Hepatocyte (in vitro differentiated cells): ENCODE measurements around the gene FOXRED1. TPM values are rescaled to one million over a fixed set of nuclear protein-coding genes. Genes with fewer than 3 reads are reported as not detected.

ENCODE experiments used
- DNase-seq: peaks from one replicate; pipeline ENCODE4 v3.0.0-alpha.2; 2016; ENCODE audit warnings: low spot score
- H2AFZ ChIP-seq: fragments of 200-600 bp; sonication (generic); 2 replicates; pipeline ENCODE4 v1.6.0; 2016; ENCODE audit warnings: antibody characterized with exemption, mild to moderate bottlenecking
- H3K27ac ChIP-seq: fragments of 200-600 bp; sonication (generic); 2 replicates; pipeline ENCODE4 v1.5.1; 2016; ENCODE audit warnings: mild to moderate bottlenecking
- H3K27me3 ChIP-seq: fragments of 200-600 bp; sonication (generic); 2 replicates; pipeline ENCODE4 v1.6.1; 2016
- H3K36me3 ChIP-seq: fragments of 200-600 bp; sonication (generic); replicated peaks from 2 replicates; pipeline ENCODE4 v1.5.1; 2016; ENCODE audit warnings: low read depth; ENCODE audit not compliant: insufficient read depth
- H3K4me1 ChIP-seq: fragments of 200-600 bp; sonication (generic); 2 replicates; pipeline ENCODE4 v1.5.1; 2016; ENCODE audit warnings: mild to moderate bottlenecking, moderate library complexity; ENCODE audit not compliant: insufficient read depth
- H3K4me2 ChIP-seq: fragments of 200-600 bp; sonication (generic); 2 replicates; pipeline ENCODE4 v1.6.0; 2016
- H3K4me3 ChIP-seq: fragments of 200-600 bp; sonication (generic); 2 replicates; pipeline ENCODE4 v1.5.1; 2016; ENCODE audit warnings: mild to moderate bottlenecking
- H3K79me2 ChIP-seq: fragments of 200-600 bp; sonication (generic); 2 replicates; pipeline ENCODE4 v1.6.0; 2017; ENCODE audit warnings: mild to moderate bottlenecking
- H3K9me2 ChIP-seq: fragments of 200-600 bp; sonication (generic); replicated peaks from 2 replicates; pipeline ENCODE4 v1.6.0; 2017; ENCODE audit warnings: mild to moderate bottlenecking; ENCODE audit not compliant: insufficient read depth
- H3K9me3 ChIP-seq: fragments of 200-600 bp; sonication (generic); 2 replicates; pipeline ENCODE4 v1.5.1; 2016; ENCODE audit warnings: low read depth, mild to moderate bottlenecking
- H4K20me1 ChIP-seq: fragments of 200-600 bp; sonication (generic); 2 replicates; pipeline ENCODE4 v1.6.0; 2016; ENCODE audit warnings: mild to moderate bottlenecking; ENCODE audit not compliant: insufficient read depth, poor library complexity, severe bottlenecking
- CTCF ChIP-seq: fragments of 200-600 bp; sonication (generic); IDR thresholded peaks from 2 replicates; pipeline ENCODE4 v1.5.1; 2016; ENCODE audit warnings: antibody characterized with exemption, mild to moderate bottlenecking; ENCODE audit not compliant: poor library complexity
- EZH2 ChIP-seq: fragments of 200-600 bp; sonication (generic); IDR thresholded peaks from 2 replicates; pipeline ENCODE4 v1.6.1; 2016; ENCODE audit warnings: antibody characterized with exemption, mild to moderate bottlenecking, borderline replicate concordance
- EZH2phosphoT487 ChIP-seq: fragments of 200-600 bp; sonication (generic); IDR thresholded peaks from one replicate; pipeline ENCODE4 v1.6.1; 2018; ENCODE audit warnings: antibody characterized with exemption, mild to moderate bottlenecking, low read depth, moderate library complexity; ENCODE audit not compliant: unreplicated experiment, severe bottlenecking
- WGBS: methylation state at CpG from one replicate; pipeline ENCODE4 v1.1.6; 2016; ENCODE audit warnings: low lambda C conversion rate; ENCODE audit errors: missing lambda C conversion rate; 5-methylcytosine and 5-hydroxymethylcytosine counted together
- polyA plus RNA-seq: library from polyadenylated mRNA; unstranded; fragments of >200 nt; fragmentation: Nextera tagmentation; extraction: Ambion mirVana; gene quantifications from 2 replicates; pipeline ENCODE4 v1.2.1, GENCODE V29; 2016
- total RNA-seq: library from RNA; depleted of rRNA; stranded (reverse); fragments of >200 nt; gene quantifications from 2 replicates; pipeline ENCODE4 v1.2.3, GENCODE V29; 2014

The FOXRED1 gene
- total and polyA plus RNA-seq, 2 experiments from 2014 or later: 28.8 to 46.1 TPM

DNA sequence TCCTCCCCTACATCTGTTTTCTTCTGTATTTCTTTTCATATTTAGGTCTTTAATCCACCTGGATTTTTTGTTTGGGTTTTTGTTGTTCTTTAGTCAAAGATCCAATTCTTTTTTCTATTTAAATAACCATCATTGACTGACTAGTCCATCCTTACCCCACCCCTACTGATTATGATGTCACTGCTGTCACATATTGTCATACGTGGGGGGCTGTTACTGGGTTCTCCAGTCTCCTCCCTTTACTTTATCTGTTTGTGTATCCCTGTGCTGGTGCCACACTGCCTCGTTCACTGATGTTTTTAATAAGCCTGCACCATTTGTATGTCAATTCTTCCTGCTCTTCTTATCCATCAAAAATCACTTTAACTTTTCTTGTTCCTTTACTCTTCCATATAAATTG lies 28.1 kb downstream of the FOXRED1 start:
- Histone ChIP-seq H3K9me3 (no peaks in the 10 kb centered on the region), H3K79me2 (peaks cover 7% of the 10 kb centered on the region), H2AFZ (no peak overlapping the region), H4K20me1 (no peaks in the 10 kb centered on the region), H3K4me2 (no peak overlapping the region), H3K36me3 (no peaks in the 10 kb centered on the region), H3K4me3 (no peak overlapping the region), H3K9me2 (no peaks in the 10 kb centered on the region), H3K27ac (no peak overlapping the region), H3K27me3 (no peaks in the 10 kb centered on the region), H3K4me1 (no peaks in the 10 kb centered on the region)
- WGBS: 81% methylated on average over 2 of the region's 2 CpGs
- no peak for TF ChIP-seq EZH2
- no peak for TF ChIP-seq EZH2phosphoT487
- no peak for TF ChIP-seq CTCF
- no peak for DNase-seq

GRCh38 chr11:126303623-126304456 lies 34.9 kb downstream of the FOXRED1 start, which contains the start of gene DCPS:
Gene DCPS, plus strand, starts transcription at chr11:126304060. Its CDS starts 21 bp downstream, at chr11:126304081.
- Histone ChIP-seq H3K9me2 (no peaks in the 10 kb centered on the region), H3K4me2 (peak within 1 kb of the TSS; percentile 76), H3K4me1 (peaks cover 6% of the 10 kb centered on the region), H3K27ac (peak within 1 kb of the TSS; percentile 85), H2AFZ (peak within 1 kb of the TSS; percentile 88), H3K4me3 (peak within 1 kb of the TSS; percentile 31), H3K79me2 (peaks cover 14% of the 10 kb centered on the region), H3K9me3 (no peaks in the 10 kb centered on the region), H3K36me3 (no peaks in the 10 kb centered on the region), H3K27me3 (no peaks in the 10 kb centered on the region), H4K20me1 (no peaks in the 10 kb centered on the region)
- WGBS: 3% methylated on average over 59 of the region's 61 CpGs
- peak; percentile 95 for DNase-seq
- TF ChIP-seq EZH2 (no peak), CTCF (no peak), EZH2phosphoT487 (no peak)

DNA sequence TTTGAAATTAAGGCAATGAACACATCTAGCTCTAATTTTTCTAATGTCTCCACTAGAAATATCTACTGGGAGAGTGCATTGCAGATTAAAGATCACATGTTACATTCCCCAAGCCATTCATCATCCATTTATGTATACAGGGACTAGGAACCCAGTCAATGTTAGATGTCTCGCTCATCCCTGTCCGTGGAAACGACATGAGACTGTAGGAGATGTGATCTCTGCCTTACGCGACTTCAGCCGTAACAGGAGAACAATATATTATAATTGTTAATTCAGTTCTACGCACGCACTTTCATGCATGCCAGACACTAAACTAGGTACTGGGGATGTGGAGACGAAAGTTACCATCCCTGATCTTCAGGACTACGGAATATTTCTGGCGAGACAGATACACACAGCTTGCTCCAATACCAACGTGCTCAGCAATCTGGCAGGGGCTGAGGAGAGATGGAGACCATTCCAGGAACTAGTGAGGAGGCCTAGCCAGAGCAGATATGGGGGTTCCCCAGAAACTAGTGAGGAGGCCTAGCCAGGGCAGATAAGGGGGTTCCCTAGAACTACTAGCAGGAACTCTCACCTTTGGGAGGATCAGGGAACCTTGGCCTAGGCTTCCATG lies 35.6 kb downstream of the FOXRED1 start:
- peaks cover 14% of the 10 kb centered on the region for H3K79me2 ChIP-seq
- H3K27me3 ChIP-seq: no peaks in the 10 kb centered on the region
- H4K20me1 ChIP-seq: no peaks in the 10 kb centered on the region
- peak overlapping the region; percentile 31 for H3K4me3 ChIP-seq
- DNase-seq: no peak
- H3K4me2 ChIP-seq: peak overlapping the region; percentile 76
- no peaks in the 10 kb centered on the region for H3K9me2 ChIP-seq
- peak overlapping the region; percentile 85 for H3K27ac ChIP-seq
- H2AFZ ChIP-seq: peak overlapping the region; percentile 88
- 62% methylated on average over 12 of the region's 12 CpGs for WGBS
- no peaks in the 10 kb centered on the region for H3K9me3 ChIP-seq
- peaks cover 6% of the 10 kb centered on the region for H3K4me1 ChIP-seq
- H3K36me3 ChIP-seq: no peaks in the 10 kb centered on the region
- TF ChIP-seq EZH2 (no peak), CTCF (no peak), EZH2phosphoT487 (no peak)
